Right lobe of liver (tissue), 6 donors: ENCODE data around the gene SLC48A1. TPM values are rescaled to one million over a fixed set of nuclear protein-coding genes. Genes with fewer than 3 reads are reported as not detected.

ENCODE experiments used
- ATAC-seq, 4 donors: fragments of 200-7000 bp; cut with Tn5 transposase; one replicate each; pipeline ENCODE4 v1.9.1; 2020; ENCODE audit warnings: mild to moderate bottlenecking in 4 of 4, moderate library complexity in 4 of 4
- DNase-seq, 3 donors: peaks; one replicate each; pipeline ENCODE4 v3.0.0-alpha.2; 2020
- H3K27ac ChIP-seq, 3 donors: fragments of 200-600 bp; one replicate each; pipeline ENCODE4 v1.8.0; 2022
- H3K27me3 ChIP-seq, 2 donors: fragments of 200-600 bp; one replicate each; pipeline ENCODE4 v1.8.0; 2022
- H3K36me3 ChIP-seq, 4 donors: fragments of 200-600 bp; sonication (generic) in 1 of 4; one replicate each; pipeline versions ENCODE4 v1.5.1 to v1.8.0; 2017 to 2022; ENCODE audit warnings: control low read depth in 1 of 4
- H3K4me1 ChIP-seq, 4 donors: fragments of 200-600 bp; sonication (generic) in 1 of 4; one replicate each; pipeline versions ENCODE4 v1.5.1 to v1.8.0; 2017 to 2022; ENCODE audit warnings: control low read depth in 1 of 4
- H3K4me3 ChIP-seq, 3 donors: fragments of 200-600 bp; one replicate each; pipeline ENCODE4 v1.8.0; 2022
- H3K9me3 ChIP-seq, 4 donors: fragments of 200-600 bp; sonication (generic) in 1 of 4; one replicate each; pipeline versions ENCODE4 v1.5.1 to v1.8.0; 2017 to 2022; ENCODE audit warnings: control low read depth in 1 of 4
- POLR2A ChIP-seq: fragments of 450-650 bp; IDR thresholded peaks from one replicate; pipeline ENCODE4 v1.6.1; 2017; ENCODE audit warnings: antibody characterized with exemption, mild to moderate bottlenecking
- WGBS: methylation state at CpG from one replicate; pipeline ENCODE4 v1.1.6; 2018; ENCODE audit warnings: low coverage, low lambda C conversion rate; ENCODE audit not compliant: insufficient coverage; ENCODE audit errors: missing lambda C conversion rate; 5-methylcytosine and 5-hydroxymethylcytosine counted together
- intact Hi-C, 2 donors: fragments of 100-400 bp; cut with DNase I; formaldehyde crosslinking; loops; one replicate each; pipeline versions ENCODE4 v1.11.2 to v1.14.1; 2022
- total RNA-seq, 6 experiments: library from RNA; depleted of rRNA in 2 of 6; stranded (reverse); fragments of >200 nt in 2 of 6; fragmentation: NEBNext Ultra II Directional in 3 of 6; extraction: Animal tissue kit (Norgen Biotek cat#: 25700) in 3 of 6; gene quantifications; one replicate each; pipeline versions ENCODE4 v1.1.0 to v1.2.4, GENCODE V29; 2016 to 2023
- TF ChIP-seq, protein P1 (sequence below), 4 donors: fragments of 200-600 bp in 3 of 4; fragments of 450-650 bp in 1 of 4; IDR thresholded peaks; one replicate each; pipeline versions ENCODE4 v1.5.1 to v1.8.0; 2016 to 2022; ENCODE audit warnings: antibody characterized with exemption in 4 of 4, mild to moderate bottlenecking in 2 of 4
- donor health status: DM: no; HTN: yes; CAD: no.
- donor health status: DM: no; HTN: no; CAD: no.
- donor health status: DM: no; HTN: no; CAD: no.
- donor health status: DM: no; HTN: yes; CAD: no.
- donor health status: DM: no; HTN: yes; CAD: no.

SLC48A1 gene
- total RNA-seq, 6 experiments from 2014 or later: 12.4 to 20.4 (median 18.0) TPM

DNA sequence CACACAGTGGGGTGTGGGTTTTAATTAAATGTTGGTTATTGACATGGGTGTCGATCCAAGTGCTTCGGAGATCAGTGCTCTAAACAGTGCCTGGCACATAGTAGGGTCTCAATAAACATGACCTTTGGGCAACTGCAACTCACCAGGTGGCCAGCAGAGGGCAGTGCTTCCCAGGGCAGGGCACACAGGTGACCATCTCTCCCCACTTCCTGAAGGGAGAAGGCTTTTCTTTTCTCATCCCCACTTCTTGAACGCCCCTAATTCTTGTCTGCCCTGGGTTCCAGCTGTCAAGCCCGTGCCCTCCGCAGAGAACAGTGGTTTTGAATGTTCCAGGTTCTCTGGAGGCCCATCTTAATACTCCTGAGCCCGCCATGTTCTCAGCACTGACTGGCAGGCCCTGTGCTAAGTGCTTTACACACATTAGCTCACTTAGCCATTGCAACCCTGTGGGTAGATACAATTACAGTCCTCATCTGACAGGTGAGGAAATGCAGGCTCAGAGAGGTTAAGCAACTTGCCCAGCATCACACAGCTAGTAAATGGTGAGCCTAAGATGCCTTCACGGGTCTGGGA, 30.7 kb upstream of the SLC48A1 start:
- no peaks in the 10 kb centered on the region for H3K27me3 ChIP-seq
- no peaks in the 10 kb centered on the region for H3K36me3 ChIP-seq
- H3K4me1 ChIP-seq: peaks cover 0 to 5% (median 5%) of the 10 kb centered on the region in 4 donors
- no peak overlapping the region for H3K4me3 ChIP-seq
- DNase-seq: peak in 1 of 3 donors; percentile 53
- peak; percentile 9 to 46 (median 44) for ATAC-seq
- intact Hi-C loops: loop anchor here in 1 of 2 donors (5.0 kb wide), 1 partner anchor 35 kb away; no protein-coding TSS in a partner anchor
- TF ChIP-seq, protein P1, sequence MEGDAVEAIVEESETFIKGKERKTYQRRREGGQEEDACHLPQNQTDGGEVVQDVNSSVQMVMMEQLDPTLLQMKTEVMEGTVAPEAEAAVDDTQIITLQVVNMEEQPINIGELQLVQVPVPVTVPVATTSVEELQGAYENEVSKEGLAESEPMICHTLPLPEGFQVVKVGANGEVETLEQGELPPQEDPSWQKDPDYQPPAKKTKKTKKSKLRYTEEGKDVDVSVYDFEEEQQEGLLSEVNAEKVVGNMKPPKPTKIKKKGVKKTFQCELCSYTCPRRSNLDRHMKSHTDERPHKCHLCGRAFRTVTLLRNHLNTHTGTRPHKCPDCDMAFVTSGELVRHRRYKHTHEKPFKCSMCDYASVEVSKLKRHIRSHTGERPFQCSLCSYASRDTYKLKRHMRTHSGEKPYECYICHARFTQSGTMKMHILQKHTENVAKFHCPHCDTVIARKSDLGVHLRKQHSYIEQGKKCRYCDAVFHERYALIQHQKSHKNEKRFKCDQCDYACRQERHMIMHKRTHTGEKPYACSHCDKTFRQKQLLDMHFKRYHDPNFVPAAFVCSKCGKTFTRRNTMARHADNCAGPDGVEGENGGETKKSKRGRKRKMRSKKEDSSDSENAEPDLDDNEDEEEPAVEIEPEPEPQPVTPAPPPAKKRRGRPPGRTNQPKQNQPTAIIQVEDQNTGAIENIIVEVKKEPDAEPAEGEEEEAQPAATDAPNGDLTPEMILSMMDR (IDR thresholded peaks at IDR 0.05): peak; percentile 91 to 95 (median 92)
- no peak for TF ChIP-seq POLR2A
- H3K9me3 ChIP-seq: no peaks in the 10 kb centered on the region
- H3K27ac ChIP-seq: no peak overlapping the region
- 39% methylated on average over 6 of the region's 7 CpGs for WGBS

DNA sequence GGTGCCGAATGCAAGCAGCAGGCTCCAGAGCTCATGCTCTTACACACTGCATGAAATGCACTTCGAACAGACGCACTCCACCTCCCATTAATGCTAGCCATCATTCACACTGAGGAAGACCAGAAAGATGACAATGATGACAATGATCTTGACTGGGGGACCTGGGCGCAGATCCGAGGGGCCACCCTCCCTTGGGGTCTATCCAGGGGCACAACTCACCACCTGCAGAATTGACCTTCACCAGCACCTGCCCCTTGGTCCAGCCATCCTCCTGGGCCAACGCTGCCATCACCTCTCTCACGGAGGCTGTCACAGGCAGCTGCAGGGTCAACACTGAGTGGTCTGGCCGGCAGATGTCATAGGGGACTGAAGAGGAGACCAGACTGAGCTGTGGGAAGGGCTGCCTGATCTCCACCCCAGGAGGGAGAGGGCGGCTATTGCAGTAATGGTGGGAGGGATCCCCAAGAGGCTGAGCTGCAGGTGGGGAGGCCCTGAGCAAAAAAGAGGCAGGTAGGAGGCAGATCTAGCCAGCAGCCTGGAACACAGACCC, 29.7 kb upstream of the SLC48A1 start:
- no peaks in the 10 kb centered on the region for H3K27me3 ChIP-seq
- H3K27ac ChIP-seq: no peak overlapping the region
- H3K4me3 ChIP-seq: no peak overlapping the region
- intact Hi-C loops: loop anchor here in 1 of 2 donors (5.0 kb wide), 1 partner anchor 34 kb away; no protein-coding TSS in a partner anchor
- no peaks in the 10 kb centered on the region for H3K36me3 ChIP-seq
- TF ChIP-seq POLR2A: no peak
- TF ChIP-seq, protein P1 (IDR thresholded peaks at IDR 0.05): no peak
- 63% methylated on average over 6 of the region's 9 CpGs for WGBS
- ATAC-seq (no peak), DNase-seq (no peak)
- no peaks in the 10 kb centered on the region for H3K9me3 ChIP-seq
- H3K4me1 ChIP-seq: no peaks in the 10 kb centered on the region

DNA sequence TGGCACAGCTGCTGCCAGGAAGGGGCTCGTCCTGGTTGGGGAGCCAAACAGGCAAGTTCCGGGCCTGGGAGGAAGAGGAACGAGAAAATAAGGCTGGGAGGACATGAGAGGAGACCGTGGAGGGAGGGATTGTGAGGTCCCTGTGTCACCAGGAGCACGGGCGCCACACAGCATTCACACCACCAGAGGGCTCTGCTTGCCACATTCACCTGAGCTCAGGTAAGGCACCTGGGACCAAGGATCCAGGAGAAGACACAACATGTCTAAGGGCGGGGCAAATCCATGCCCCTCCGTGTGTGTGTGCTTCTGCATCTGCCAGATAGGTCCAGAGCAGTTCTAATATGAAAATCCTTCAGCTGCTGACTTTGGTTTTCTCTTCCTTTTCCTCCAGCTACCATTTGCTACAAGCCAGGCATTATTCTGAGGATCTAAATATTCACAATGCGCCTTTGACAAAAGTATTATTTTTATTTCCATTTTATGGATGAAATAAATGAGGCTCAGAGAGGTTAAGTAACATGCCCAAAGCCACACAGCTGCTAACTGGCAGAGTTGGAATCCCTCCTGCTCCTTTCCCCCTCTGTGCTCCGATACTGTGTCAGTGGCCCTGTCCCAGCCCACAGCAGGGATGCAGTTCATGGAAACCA, 28.9 kb upstream of the SLC48A1 start:
- no peaks in the 10 kb centered on the region for H3K27me3 ChIP-seq
- no peak overlapping the region for H3K27ac ChIP-seq
- peak; percentile 72 to 76 (median 74) for ATAC-seq
- H3K9me3 ChIP-seq: no peaks in the 10 kb centered on the region
- H3K4me3 ChIP-seq: no peak overlapping the region
- WGBS: 18% methylated on average over 9 of the region's 10 CpGs
- no peaks in the 10 kb centered on the region for H3K4me1 ChIP-seq
- H3K36me3 ChIP-seq: no peaks in the 10 kb centered on the region
- TF ChIP-seq, protein P1 (IDR thresholded peaks at IDR 0.05): peak; percentile 62 to 75 (median 69)
- no peak for TF ChIP-seq POLR2A
- peak; percentile 56 to 76 (median 71) for DNase-seq
- intact Hi-C loops: loop anchor here in 1 of 2 donors (5.0 kb wide), 1 partner anchor 33 kb away; no protein-coding TSS in a partner anchor

DNA sequence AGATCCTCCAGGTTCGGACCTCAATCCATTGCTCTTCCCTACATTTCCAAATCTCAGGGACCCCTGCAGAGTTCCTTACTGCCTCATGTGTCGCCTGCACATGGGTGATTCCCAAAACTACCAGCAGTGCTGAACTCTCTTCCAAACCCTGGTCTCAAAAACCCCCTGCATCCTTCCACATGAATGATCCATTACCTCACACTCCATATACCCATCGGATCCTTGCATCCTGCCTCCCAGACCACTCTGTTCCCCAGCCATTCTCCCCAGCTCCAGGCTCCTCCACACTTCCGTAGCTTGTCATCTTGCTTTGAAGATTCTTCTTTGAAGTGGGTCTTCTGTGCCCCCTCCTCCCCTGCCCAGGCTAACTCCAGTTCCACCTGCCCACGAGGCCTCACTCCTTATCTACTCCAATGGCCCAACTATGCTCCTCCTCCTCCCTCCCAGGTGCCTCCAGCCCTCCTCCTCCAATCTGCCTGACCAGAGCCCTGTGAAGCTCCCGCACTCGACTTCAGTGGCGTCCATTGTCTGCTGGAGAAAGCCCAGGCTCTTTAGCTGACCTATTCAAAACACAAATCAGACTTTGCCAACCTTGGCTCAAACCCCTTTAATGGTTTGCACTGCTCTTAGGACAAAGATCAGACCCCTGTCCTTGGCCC, 28.1 kb upstream of the SLC48A1 start:
- Histone ChIP-seq H3K27me3 (no peaks in the 10 kb centered on the region), H3K4me3 (no peak overlapping the region), H3K36me3 (no peaks in the 10 kb centered on the region), H3K27ac (no peak overlapping the region), H3K9me3 (no peaks in the 10 kb centered on the region), H3K4me1 (no peaks in the 10 kb centered on the region)
- WGBS: 82% methylated on average over 8 of the region's 8 CpGs
- intact Hi-C loops: loop anchor here in 1 of 2 donors (5.0 kb wide), 1 partner anchor 32 kb away; no protein-coding TSS in a partner anchor
- no peak for TF ChIP-seq POLR2A
- TF ChIP-seq, protein P1 (IDR thresholded peaks at IDR 0.05): no peak
- ATAC-seq (no peak), DNase-seq (no peak)
